Ovary (tissue), 3 donors: Measurements from ENCODE around the gene ALPK1.

Experiments used
- POLR2A ChIP-seq: fragments of 450-650 bp; IDR thresholded peaks from one replicate; pipeline ENCODE4 v1.6.1; 2017; ENCODE audit warnings: antibody characterized with exemption, mild to moderate bottlenecking, moderate library complexity
- TF ChIP-seq, protein P1 (sequence below), 3 donors: fragments of 450-650 bp in 2 of 3; fragments of 200-600 bp in 1 of 3; IDR thresholded peaks; one replicate each; pipeline versions ENCODE4 v1.5.1 to v1.8.0; 2016 to 2022; ENCODE audit warnings: antibody characterized with exemption in 3 of 3, mild to moderate bottlenecking in 1 of 3
- donor health status: DM: no; HTN: no; CAD: no.

DNA sequence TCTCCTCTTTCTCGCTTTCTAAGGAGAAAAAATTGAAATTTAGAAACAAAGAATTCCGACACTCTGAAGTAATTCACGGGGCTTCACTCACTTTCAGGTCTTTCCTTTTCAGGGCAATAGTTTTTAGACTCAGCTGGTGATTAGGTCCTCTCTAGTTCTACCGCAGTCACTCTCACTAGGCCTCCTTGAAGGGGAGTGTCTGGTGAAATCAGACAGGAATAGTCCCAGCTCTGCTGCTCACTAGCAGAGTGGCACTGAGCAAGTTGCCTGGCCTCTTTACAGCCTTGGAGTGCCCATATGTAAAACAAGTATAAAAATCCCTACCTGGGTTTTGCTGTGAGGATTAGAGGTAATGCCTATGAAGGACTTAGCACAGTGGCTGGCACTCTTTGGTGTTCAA lies 154.7 kb downstream of the ALPK1 start:
- TF ChIP-seq, protein P1, sequence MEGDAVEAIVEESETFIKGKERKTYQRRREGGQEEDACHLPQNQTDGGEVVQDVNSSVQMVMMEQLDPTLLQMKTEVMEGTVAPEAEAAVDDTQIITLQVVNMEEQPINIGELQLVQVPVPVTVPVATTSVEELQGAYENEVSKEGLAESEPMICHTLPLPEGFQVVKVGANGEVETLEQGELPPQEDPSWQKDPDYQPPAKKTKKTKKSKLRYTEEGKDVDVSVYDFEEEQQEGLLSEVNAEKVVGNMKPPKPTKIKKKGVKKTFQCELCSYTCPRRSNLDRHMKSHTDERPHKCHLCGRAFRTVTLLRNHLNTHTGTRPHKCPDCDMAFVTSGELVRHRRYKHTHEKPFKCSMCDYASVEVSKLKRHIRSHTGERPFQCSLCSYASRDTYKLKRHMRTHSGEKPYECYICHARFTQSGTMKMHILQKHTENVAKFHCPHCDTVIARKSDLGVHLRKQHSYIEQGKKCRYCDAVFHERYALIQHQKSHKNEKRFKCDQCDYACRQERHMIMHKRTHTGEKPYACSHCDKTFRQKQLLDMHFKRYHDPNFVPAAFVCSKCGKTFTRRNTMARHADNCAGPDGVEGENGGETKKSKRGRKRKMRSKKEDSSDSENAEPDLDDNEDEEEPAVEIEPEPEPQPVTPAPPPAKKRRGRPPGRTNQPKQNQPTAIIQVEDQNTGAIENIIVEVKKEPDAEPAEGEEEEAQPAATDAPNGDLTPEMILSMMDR (IDR thresholded peaks at IDR 0.05), result no peak
- no peak for TF ChIP-seq POLR2A
